ENCODE measurements around the gene EYA4.
A peak's percentile ranks its signal among the peaks of the same experiment; 100 is the strongest.

EYA4 gene

GRCh38 chr6:133241086-133241900, at the start of gene EYA4:
TSS of gene EYA4 (plus strand) at chr6:133241357. CDS start at chr6:133274781, 33,424 bp downstream.
- DNase-seq (ENCODE audit: low spot score): no peak

DNA sequence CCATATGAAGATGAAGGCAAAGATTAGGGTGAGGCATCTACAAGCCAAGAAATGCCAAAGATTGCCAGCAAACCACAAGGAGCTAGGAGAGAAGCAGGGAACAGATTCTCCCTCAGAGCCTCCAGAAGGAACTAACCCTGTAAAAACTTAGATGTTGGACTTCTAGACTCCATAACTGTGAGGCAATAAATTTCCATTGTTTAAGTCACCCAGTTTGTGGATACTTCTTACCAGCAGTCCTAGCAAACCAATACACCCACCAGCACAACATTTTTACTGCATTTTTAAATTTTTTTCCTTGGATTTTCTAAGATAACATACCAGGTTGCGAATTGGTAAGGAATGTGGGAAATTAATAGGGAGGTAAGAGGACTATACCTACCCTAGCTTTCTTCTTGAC, 47.8 kb upstream of the EYA4 start:
- DNase-seq (ENCODE audit: low spot score): no peak

DNA sequence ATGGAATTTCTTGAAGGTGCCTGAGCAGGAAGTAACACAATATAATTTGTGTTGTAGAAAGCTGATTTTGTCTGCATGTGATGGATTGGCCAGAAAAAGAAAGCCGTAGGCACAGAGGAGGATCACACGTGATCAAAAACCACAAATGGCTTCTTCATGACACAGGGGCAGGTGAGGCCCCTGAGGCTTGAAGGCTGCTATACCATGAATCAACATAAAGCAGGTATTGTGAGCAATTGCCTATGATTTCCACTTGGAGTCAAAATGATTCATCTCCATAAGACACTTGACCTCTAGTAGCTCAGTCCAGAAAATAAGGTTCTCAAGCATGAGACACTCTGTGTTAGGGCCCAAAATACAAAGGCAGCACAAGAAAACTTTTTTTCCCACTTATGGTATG, 42.4 kb upstream of the EYA4 start:
- DNase-seq (ENCODE audit: low spot score): no peak

GRCh38 chr6:133201231-133201630, 39.9 kb upstream of the EYA4 start:
- DNase-seq (ENCODE audit: low spot score): no peak

GRCh38 chr6:133202610-133203343, 38.4 kb upstream of the EYA4 start:
- no peak for DNase-seq (ENCODE audit: low spot score)

GRCh38 chr6:133203344-133203697, 37.8 kb upstream of the EYA4 start:
- no peak for DNase-seq (ENCODE audit: low spot score)

DNA sequence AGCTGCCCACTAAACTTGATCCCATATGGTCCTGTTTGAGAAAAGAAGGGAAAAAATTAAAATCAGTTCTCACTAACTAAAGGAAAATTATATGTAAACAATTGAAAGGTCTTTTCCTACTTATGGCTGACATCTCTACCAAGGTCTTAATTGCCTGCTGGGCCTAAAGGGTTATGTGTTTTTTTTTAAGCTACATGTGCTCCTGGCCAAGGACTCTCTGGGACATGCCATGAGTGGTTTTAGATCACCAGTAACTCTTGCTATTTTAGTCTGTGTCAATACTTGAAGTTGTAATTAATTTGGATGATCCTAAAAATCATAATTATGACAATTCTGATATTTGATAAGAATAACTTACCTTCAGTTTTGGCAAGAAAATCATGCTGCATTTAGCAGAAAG, 35.9 kb upstream of the EYA4 start:
- no peak for DNase-seq (ENCODE audit: low spot score)

- no peak for DNase-seq (ENCODE audit: low spot score)
These were observed 34.2 kb upstream of the EYA4 start for GRCh38 chr6:133206942-133207341.

DNA sequence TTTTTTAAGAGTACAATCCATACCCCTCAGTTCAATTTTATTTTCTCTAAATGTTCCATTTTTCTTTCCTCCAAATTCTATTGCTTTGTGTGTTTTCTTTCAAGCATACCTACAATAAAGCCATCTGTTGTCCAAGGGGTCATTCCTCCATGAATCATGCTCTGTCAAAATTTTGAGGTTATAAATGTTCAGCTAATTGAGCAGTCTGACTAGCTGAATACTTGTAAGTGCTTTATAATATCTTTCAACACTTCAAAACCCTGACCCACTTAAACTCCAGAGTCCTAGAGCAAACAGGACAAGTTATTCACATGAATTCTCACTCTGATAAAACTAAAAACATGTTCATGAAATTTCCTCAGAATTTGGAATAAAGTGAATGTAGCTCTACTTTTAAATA, 33.4 kb upstream of the EYA4 start:
- no peak for DNase-seq (ENCODE audit: low spot score)

GRCh38 chr6:133208183-133208755, 32.9 kb upstream of the EYA4 start:
- no peak for DNase-seq (ENCODE audit: low spot score)

GRCh38 chr6:133214267-133214666, 26.9 kb upstream of the EYA4 start:
- DNase-seq (ENCODE audit: low spot score): no peak

- DNase-seq (ENCODE audit: low spot score): no peak
These were observed 22.3 kb upstream of the EYA4 start for GRCh38 chr6:133218852-133219251.

DNA sequence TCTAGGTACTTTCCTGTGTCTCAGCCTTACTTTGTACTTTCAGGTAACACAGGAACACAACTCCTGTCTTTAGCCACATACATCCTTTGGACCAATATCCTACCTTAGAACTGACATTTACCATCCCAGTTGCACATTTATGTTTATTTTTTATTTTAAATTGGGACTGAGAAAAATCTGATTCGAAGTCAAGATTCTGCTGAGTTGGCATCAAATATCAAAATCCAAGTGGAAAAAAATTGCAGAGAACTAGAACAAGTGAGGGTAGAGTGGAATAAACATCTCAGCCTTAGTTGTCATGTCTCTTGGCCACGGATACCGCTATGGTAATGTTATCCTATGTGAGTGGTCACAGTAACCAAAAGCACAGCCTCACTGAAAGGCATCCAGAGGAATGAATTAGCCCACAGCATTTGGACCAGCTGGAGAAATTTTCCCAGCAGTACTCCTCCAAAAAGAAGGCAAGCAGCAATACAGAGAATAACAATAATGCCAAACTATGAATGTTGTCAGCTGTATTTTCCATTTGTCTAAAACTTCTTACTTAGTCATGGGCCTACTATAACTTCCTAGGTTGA, 17.6 kb upstream of the EYA4 start:
- no peak for DNase-seq (ENCODE audit: low spot score)

- DNase-seq (ENCODE audit: low spot score): no peak
These were observed 15.6 kb upstream of the EYA4 start for GRCh38 chr6:133225560-133225959.

DNA sequence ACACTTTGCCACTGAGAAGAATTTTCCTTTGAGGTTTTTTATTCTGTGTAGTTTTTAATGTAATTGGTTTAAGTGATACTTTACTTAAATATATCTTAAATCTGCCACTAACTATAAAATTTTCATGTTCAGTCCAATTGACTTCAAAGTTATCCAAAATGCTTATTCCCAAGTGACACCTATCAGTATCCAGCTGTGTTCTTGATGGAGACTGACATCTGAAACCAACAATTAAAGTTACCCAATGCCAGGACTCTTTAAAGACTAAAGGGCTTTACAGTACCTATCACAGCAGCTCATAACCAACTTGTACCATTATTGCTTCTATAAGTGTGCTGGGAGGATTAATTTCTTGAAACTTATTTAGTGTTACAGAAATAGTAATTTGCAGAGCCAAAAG, 13.8 kb upstream of the EYA4 start:
- DNase-seq (ENCODE audit: low spot score): no peak

GRCh38 chr6:133230052-133230451, 11.1 kb upstream of the EYA4 start:
- DNase-seq (ENCODE audit: low spot score): no peak

- no peak for DNase-seq (ENCODE audit: low spot score)
These were observed 5.9 kb upstream of the EYA4 start for GRCh38 chr6:133235221-133235620.

GRCh38 chr6:133236932-133237331, 4.2 kb upstream of the EYA4 start:
- DNase-seq (ENCODE audit: low spot score): no peak

DNA sequence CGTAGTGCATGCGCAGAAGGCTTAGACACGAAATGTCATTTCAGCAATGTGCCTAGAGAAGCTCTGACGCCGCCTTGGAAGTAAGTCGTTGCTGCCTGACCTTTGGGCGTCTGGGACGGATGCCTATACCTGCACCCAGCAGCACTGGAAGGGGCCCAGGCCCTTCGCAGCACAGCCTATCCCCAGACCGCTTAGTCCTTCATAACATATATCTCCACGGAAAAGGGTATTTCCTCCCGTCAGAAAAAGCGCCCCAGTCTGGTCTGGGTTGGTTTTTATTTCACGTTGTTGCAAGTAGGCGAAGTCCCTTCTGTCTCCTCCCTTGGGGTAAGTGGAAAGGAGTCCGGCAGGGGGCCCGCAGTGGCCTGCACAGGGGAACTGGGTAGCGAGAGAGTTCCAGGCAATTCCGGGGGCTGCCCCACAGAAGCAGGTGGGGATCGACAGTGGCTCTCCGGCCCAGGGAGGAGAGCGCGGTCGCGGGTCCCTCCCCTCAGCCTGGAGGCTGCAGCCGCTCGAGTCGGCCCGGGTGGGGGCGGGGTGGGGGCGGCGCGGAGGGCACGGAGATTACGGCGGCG, 559 bp upstream of the EYA4 start:
- no peak for DNase-seq (ENCODE audit: low spot score)

GRCh38 chr6:133241901-133242636, 912 bp downstream of the EYA4 start:
- no peak for DNase-seq (ENCODE audit: low spot score)

DNA sequence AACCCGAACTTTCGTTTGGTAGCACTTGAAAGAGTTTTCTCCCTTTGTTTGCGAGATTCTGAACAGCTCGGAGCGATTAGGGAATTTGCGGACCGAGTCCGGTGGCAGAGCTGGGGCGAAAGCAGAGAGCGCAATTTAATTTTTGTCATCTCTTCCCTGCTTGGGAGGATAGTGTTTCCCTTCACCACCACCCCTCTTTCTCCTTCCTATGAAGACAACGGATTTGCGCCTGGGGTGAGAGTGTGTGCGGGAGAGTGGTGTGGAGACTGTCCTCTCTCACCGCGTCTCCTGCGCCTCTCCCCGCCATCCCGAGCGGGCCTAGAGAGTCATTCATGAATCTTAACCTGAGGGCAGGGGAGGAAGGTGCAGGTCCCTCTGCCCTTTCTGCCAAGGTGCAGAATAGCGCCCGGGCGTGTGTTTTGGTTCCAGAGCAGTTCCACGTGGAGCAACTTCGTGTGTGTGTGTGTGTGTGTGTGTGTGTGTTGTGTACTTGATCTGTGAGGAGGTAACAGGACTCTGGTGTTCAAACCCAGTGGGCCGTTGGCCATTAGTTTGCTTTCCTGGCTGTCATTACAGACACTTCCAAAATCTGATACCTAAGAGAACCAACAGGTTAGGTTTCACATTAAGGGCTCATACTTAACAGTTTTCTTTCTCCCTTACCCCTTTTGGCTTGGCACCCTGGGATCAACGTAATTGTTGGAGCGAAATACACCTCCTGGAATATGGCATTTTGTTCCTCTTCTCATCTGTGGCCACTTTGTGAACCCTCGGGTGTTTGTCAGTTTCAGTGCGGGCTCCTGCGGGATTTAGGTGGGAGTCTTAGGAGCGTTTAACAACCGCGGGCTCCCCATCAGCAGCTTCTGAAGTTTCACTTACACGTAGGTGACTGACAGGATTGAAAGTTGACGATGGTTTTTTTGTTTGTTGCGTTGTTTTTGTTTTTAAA, 1.8 kb downstream of the EYA4 start:
- peak; percentile 21 for DNase-seq (ENCODE audit: low spot score)

All from NAMALWA (cell line).